ENCODE data around the gene UTP3.

UTP3 gene

GRCh38 chr4:70737006-70737405 lies 48.7 kb downstream of the UTP3 start:
- H3K4me3 Mint-ChIP-seq = no peak overlapping the region

DNA sequence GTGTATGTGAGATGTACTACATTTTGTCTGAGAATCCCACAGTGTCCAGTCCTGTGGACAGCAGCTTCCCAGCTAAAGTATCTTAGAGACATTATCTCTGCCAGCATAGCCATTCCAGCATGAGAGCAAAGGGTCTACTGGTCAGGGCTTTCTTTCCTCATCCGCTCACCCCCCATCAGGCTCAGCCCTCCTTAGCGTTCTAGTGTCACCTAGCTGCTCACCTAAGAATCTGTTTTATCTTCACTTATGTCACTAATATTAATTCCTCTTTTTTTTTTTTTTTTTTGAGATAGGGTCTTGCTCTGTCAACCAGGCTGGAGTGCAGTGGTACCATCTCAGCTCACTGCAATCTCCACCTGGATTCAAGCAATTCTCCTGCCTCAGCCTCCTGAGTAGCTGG lies 49.1 kb downstream of the UTP3 start:
- no peaks in the 10 kb centered on the region for H3K9me3 Mint-ChIP-seq
- H3K27ac Mint-ChIP-seq = peak overlapping the region; percentile 17
- ATAC-seq (ENCODE audit: low read depth) (no peak), DNase-seq (ENCODE audit: low spot score in 2 of 2) (no peak)
- peaks cover 24% of the 10 kb centered on the region for H3K4me1 Mint-ChIP-seq
- peaks cover 2% of the 10 kb centered on the region for H3K36me3 Mint-ChIP-seq
- no peaks in the 10 kb centered on the region for H3K27me3 Mint-ChIP-seq
- H3K4me3 Mint-ChIP-seq = no peak overlapping the region

More at GRCh38 chr4:70737006-70737405, 48.7 kb downstream of the UTP3 start:
- Mint-ChIP-seq H3K9me3 (no peaks in the 10 kb centered on the region), H3K27me3 (no peaks in the 10 kb centered on the region), H3K4me1 (peaks cover 20% of the 10 kb centered on the region), H3K27ac (peak overlapping the region; percentile 17), H3K36me3 (no peaks in the 10 kb centered on the region)
- DNase-seq (ENCODE audit: low spot score in 2 of 2) (no peak), ATAC-seq (ENCODE audit: low read depth) (no peak)

DNA sequence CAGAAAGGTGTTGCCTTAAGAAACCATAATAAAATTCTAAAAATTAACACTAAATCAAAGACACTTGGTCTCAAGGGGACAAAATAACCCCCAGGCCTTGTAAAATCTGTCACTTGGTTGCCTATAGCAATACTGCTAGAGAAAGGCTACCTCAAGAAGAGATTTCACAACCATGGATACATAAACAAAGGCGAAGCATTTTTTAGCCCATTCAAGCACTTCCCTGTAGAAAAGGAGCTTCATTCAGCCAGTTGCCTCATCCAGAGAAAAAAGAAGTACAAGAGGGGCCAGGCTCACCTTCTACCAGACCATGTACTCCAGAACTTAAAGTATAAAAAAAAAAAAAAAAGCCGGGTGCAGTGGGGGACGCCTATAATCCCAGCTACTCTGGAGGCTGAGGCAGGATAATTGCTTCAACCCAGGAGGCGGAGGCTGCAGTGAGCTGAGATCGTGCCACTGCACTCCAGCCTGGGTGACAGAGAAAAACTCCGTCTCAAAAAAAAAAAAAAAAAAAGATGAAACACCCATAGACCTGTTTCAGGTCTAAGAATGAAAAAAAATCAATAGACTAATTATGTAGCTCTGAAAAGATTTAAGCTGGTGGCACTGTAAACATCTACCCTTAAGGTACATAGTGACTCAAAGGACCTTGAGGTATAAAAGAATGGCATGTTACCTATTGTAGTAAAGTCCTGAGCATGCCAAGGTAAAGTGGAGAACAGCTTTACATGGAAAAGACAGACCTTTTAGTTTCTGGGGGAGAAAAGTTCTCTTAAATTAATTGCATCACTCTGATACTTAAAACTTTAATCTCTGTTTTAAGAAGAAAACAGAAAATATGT lies 51.4 kb downstream of the UTP3 start:
- H3K36me3 Mint-ChIP-seq = peaks cover 3% of the 10 kb centered on the region
- H3K9me3 Mint-ChIP-seq = no peaks in the 10 kb centered on the region
- ATAC-seq (ENCODE audit: low read depth) (no peak), DNase-seq (ENCODE audit: low spot score in 2 of 2) (no peak)
- H3K27me3 Mint-ChIP-seq = no peaks in the 10 kb centered on the region
- no peak overlapping the region for H3K27ac Mint-ChIP-seq
- H3K4me3 Mint-ChIP-seq = no peak overlapping the region
- H3K4me1 Mint-ChIP-seq = peaks cover 18% of the 10 kb centered on the region
